Smooth muscle cell (in vitro differentiated cells): ENCODE measurements around the gene AUP1. TPM values are rescaled to one million over a fixed set of nuclear protein-coding genes. Genes with fewer than 3 reads are reported as not detected.
"Not testable (repeated sequence)": the region's sequence is repeated elsewhere in the genome, so short reads cannot be mapped to it uniquely, and the experiment has no call there.

Experiments used
- DNase-seq: peaks from one replicate; lab custom pipeline; 2025; ENCODE audit not compliant: unreplicated experiment; lab: John Stamatoyannopoulos, UW
- H2AFZ ChIP-seq: fragments of 200-600 bp; sonication (generic); 2 replicates; pipeline ENCODE4 v1.6.0; 2016; ENCODE audit warnings: antibody characterized with exemption, low read depth, mild to moderate bottlenecking
- H3F3A ChIP-seq: fragments of 200-600 bp; sonication (generic); 2 replicates; pipeline ENCODE4 v1.6.0; 2017; ENCODE audit warnings: antibody characterized with exemption, low read depth
- H3K27ac ChIP-seq: fragments of 200-600 bp; sonication (generic); 2 replicates; pipeline ENCODE4 v1.5.1; 2016; ENCODE audit warnings: low read depth, mild to moderate bottlenecking
- H3K27me3 ChIP-seq: fragments of 200-600 bp; sonication (generic); 2 replicates; pipeline ENCODE4 v1.6.1; 2016; ENCODE audit warnings: low read depth, mild to moderate bottlenecking
- H3K36me3 ChIP-seq: fragments of 200-600 bp; sonication (generic); 2 replicates; pipeline ENCODE4 v1.5.1; 2016; ENCODE audit warnings: low read depth
- H3K4me1 ChIP-seq: fragments of 200-600 bp; sonication (generic); 2 replicates; pipeline ENCODE4 v1.5.1; 2016; ENCODE audit warnings: low read depth
- H3K4me2 ChIP-seq: fragments of 200-600 bp; sonication (generic); 2 replicates; pipeline ENCODE4 v1.6.0; 2016; ENCODE audit warnings: mild to moderate bottlenecking
- H3K4me3 ChIP-seq: fragments of 200-600 bp; sonication (generic); 2 replicates; pipeline ENCODE4 v1.5.1; 2016; ENCODE audit warnings: mild to moderate bottlenecking
- H3K79me2 ChIP-seq: fragments of 200-600 bp; sonication (generic); 2 replicates; pipeline ENCODE4 v1.6.0; 2016; ENCODE audit warnings: low read depth, mild to moderate bottlenecking
- H3K9ac ChIP-seq: fragments of 200-600 bp; sonication (generic); 2 replicates; pipeline ENCODE4 v1.6.0; 2016; ENCODE audit warnings: low read depth
- H3K9me3 ChIP-seq: fragments of 200-600 bp; sonication (generic); replicated peaks from 2 replicates; pipeline ENCODE4 v1.5.1; 2016; ENCODE audit warnings: low read depth
- H4K20me1 ChIP-seq: fragments of 200-600 bp; sonication (generic); 2 replicates; pipeline ENCODE4 v1.6.0; 2016; ENCODE audit warnings: low read depth
- CTCF ChIP-seq: fragments of 200-600 bp; sonication (generic); IDR thresholded peaks from 2 replicates; pipeline ENCODE4 v1.5.1; 2017; ENCODE audit warnings: borderline replicate concordance, mild to moderate bottlenecking, antibody characterized with exemption; ENCODE audit not compliant: insufficient read depth, poor library complexity, severe bottlenecking
- WGBS: methylation state at CpG from one replicate; pipeline ENCODE4 v1.1.7; 2016; ENCODE audit warnings: low lambda C conversion rate; 5-methylcytosine and 5-hydroxymethylcytosine counted together
- polyA plus RNA-seq: library from polyadenylated mRNA; unstranded; fragments of >200 nt; fragmentation: Nextera tagmentation; extraction: Ambion mirVana; gene quantifications from 2 replicates; pipeline ENCODE4 v1.2.1, GENCODE V29; 2016
- total RNA-seq: library from RNA; depleted of rRNA; stranded (reverse); fragments of >200 nt; gene quantifications from 2 replicates; pipeline ENCODE4 v1.2.3, GENCODE V29; 2014

The AUP1 gene
- total and polyA plus RNA-seq, 2 experiments from 2014 or later, result 104 to 138 TPM

GRCh38 chr2:74564222-74564621 lies 34.7 kb upstream of the AUP1 start:
- no peak for TF ChIP-seq CTCF

GRCh38 chr2:74562126-74562775 lies 32.7 kb upstream of the AUP1 start:
- Histone ChIP-seq H3K79me2 (no peaks in the 10 kb centered on the region), H3K4me2 (no peak overlapping the region), H4K20me1 (no peaks in the 10 kb centered on the region), H3K4me3 (no peak overlapping the region), H3K4me1 (no peaks in the 10 kb centered on the region), H3K27ac (no peak overlapping the region), H3K36me3 (no peaks in the 10 kb centered on the region), H3F3A (peaks cover 10% of the 10 kb centered on the region), H3K9me3 (no peaks in the 10 kb centered on the region), H3K27me3 (no peaks in the 10 kb centered on the region), H3K9ac (no peak overlapping the region), H2AFZ (no peak overlapping the region)
- DNase-seq, result no peak
- WGBS, result 83% methylated on average over 7 of the region's 7 CpGs
- TF ChIP-seq CTCF, result no peak

More at GRCh38 chr2:74564222-74564621, 34.7 kb upstream of the AUP1 start:
- Histone ChIP-seq H3K4me3 (no peak overlapping the region), H3K27me3 (no peaks in the 10 kb centered on the region), H3F3A (peaks cover 17% of the 10 kb centered on the region), H3K9ac (no peak overlapping the region), H3K4me2 (no peak overlapping the region), H3K27ac (no peak overlapping the region), H4K20me1 (no peaks in the 10 kb centered on the region), H3K79me2 (no peaks in the 10 kb centered on the region), H3K9me3 (no peaks in the 10 kb centered on the region), H3K36me3 (no peaks in the 10 kb centered on the region), H2AFZ (no peak overlapping the region), H3K4me1 (peaks cover 11% of the 10 kb centered on the region)
- DNase-seq, result no peak
- 88% methylated on average over 5 of the region's 5 CpGs for WGBS

GRCh38 chr2:74561022-74561421 lies 31.5 kb upstream of the AUP1 start:
- not testable (repeated sequence) for H4K20me1 ChIP-seq, H3K4me2 ChIP-seq, H3K27ac ChIP-seq, H3K9ac ChIP-seq, H2AFZ ChIP-seq, H3K27me3 ChIP-seq, H3K79me2 ChIP-seq, H3K4me1 ChIP-seq, H3K36me3 ChIP-seq, H3K4me3 ChIP-seq, H3F3A ChIP-seq, H3K9me3 ChIP-seq, DNase-seq
- WGBS, result 100% methylated on average over 1 of the region's 1 CpG

GRCh38 chr2:74560591-74560990 lies 31.1 kb upstream of the AUP1 start:
- Histone ChIP-seq H3K4me3 (no peak overlapping the region), H4K20me1 (peaks cover 5% of the 10 kb centered on the region), H3K4me2 (no peak overlapping the region), H3K9me3 (no peaks in the 10 kb centered on the region), H3K79me2 (peaks cover 3% of the 10 kb centered on the region), H3K27me3 (no peaks in the 10 kb centered on the region), H3F3A (peaks cover 5% of the 10 kb centered on the region), H3K9ac (no peak overlapping the region), H2AFZ (no peak overlapping the region), H3K4me1 (peaks cover 2% of the 10 kb centered on the region), H3K27ac (no peak overlapping the region), H3K36me3 (no peaks in the 10 kb centered on the region)
- no peak for TF ChIP-seq CTCF
- 63% methylated on average over 6 of the region's 6 CpGs for WGBS
- no peak for DNase-seq
